ENCODE measurements around the gene LANCL2.
"Not testable (repeated sequence)": the region's sequence is repeated elsewhere in the genome, so short reads cannot be mapped to it uniquely, and the experiment has no call there.

LANCL2 gene

GRCh38 chr7:55344840-55345239, 20.3 kb upstream of the LANCL2 start:
- DNase-seq (ENCODE audit: low read depth in 1 of 2, low spot score in 1 of 2): no peak
- no peak for TF ChIP-seq JUND (IDR thresholded peaks at IDR 0.05; ENCODE audit: low read depth)
- in situ Hi-C loops (cut with HindIII; ENCODE audit: low pct_unique_long_range_greater_than_20kb, low sequenced_read_pairs): no loop called here

- TF ChIP-seq JUND (IDR thresholded peaks at IDR 0.05; ENCODE audit: low read depth): no peak
- in situ Hi-C loops (cut with HindIII; ENCODE audit: low pct_unique_long_range_greater_than_20kb, low sequenced_read_pairs): no loop called here
- DNase-seq (ENCODE audit: low read depth in 1 of 2, low spot score in 1 of 2): no peak
Measured at GRCh38 chr7:55345292-55345691, 19.8 kb upstream of the LANCL2 start.

DNA sequence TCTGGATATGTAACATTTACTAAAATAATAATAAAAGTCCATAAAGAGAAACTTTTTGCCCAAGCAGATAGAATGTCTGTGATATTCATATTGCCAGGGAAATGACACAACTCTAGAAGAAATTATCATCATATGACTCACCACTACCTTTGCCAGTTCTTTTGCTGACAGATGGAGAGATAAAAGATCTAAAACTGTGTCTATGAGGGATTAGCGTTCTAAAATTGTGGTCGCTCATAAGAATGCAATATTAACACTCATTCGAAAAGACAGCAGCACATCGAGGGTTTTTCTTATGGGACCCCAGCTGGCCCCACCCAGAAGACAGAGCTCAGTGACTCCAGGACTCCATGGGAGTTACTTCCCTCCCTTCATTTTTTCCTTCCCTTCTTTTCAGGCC, 16.6 kb upstream of the LANCL2 start:
- in situ Hi-C loops (cut with HindIII; ENCODE audit: low pct_unique_long_range_greater_than_20kb, low sequenced_read_pairs): no loop called here
- DNase-seq (ENCODE audit: low read depth in 1 of 2, low spot score in 1 of 2): peak in 1 of 2 experiments; percentile 38
- TF ChIP-seq JUND (IDR thresholded peaks at IDR 0.05; ENCODE audit: low read depth): peak; percentile 57; the same call in 1 of the 2 replicates

DNA sequence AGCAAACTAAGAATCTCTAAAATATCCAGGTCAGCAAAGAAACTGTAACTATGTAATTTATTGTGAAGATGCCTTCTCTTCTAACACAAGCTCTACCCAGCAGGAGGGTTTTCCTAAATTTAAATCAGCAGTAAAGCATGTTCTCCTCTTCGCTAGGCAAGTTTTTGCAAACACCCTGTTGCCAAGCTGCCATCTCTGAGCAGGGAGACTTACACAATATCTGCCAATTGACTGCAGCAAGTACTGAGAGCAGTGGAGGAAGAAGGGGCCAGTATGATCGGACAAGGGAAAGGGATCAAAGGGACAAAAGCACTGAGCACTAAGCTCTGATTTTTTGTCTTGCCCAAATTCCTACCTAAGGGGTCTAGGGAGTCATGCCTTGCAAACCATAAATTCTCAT, 16.0 kb upstream of the LANCL2 start:
- TF ChIP-seq JUND (IDR thresholded peaks at IDR 0.05; ENCODE audit: low read depth): no peak
- in situ Hi-C loops (cut with HindIII; ENCODE audit: low pct_unique_long_range_greater_than_20kb, low sequenced_read_pairs): no loop called here
- DNase-seq (ENCODE audit: low read depth in 1 of 2, low spot score in 1 of 2): peak in 1 of 2 experiments; percentile 23

DNA sequence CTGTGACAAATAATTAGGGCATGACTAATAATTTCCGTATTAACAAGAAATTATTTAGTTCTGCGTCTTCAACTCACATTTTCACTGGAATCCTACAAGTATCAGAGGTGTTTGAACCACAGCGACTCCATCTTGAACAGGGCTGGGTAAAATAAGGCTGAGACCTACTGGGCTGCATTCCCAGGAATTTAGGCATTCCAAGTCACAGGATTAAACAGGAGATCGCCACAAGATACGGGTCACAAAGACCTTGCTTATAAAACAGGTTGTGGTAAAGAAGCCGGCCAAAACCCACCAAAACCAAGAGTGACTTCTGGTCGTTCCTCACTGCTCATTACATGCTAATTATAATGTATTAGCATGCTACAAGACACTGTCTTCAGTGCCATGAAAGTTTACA, 14.9 kb upstream of the LANCL2 start:
- in situ Hi-C loops (cut with HindIII; ENCODE audit: low pct_unique_long_range_greater_than_20kb, low sequenced_read_pairs): no loop called here
- TF ChIP-seq JUND (IDR thresholded peaks at IDR 0.05; ENCODE audit: low read depth): no peak

DNA sequence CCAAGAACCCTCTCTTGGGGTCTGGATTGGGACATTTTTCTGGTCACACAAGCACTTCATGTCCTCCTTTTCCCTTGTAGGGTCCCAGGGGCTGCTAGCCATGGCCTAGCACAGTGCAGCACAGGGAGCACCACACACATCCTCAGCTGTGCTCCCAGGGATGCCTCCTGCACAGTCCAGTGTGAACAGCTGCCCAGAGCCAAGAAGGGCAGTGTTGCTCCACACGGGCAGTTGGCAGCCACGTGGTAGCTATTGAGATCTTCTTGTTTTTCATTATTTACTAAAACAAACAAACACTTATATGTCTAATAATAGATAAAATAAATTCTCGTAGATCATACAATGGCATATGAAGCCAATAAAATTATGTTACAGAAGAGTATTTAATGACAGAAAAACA, 13.9 kb upstream of the LANCL2 start:
- DNase-seq (ENCODE audit: low read depth in 1 of 2, low spot score in 1 of 2): no peak
- TF ChIP-seq JUND (IDR thresholded peaks at IDR 0.05; ENCODE audit: low read depth): no peak
- in situ Hi-C loops (cut with HindIII; ENCODE audit: low pct_unique_long_range_greater_than_20kb, low sequenced_read_pairs): no loop called here

More for the DNA sequence above, 14.9 kb upstream of the LANCL2 start:
- DNase-seq (ENCODE audit: low read depth in 1 of 2, low spot score in 1 of 2): peak in 1 of 2 experiments; percentile 77

DNA sequence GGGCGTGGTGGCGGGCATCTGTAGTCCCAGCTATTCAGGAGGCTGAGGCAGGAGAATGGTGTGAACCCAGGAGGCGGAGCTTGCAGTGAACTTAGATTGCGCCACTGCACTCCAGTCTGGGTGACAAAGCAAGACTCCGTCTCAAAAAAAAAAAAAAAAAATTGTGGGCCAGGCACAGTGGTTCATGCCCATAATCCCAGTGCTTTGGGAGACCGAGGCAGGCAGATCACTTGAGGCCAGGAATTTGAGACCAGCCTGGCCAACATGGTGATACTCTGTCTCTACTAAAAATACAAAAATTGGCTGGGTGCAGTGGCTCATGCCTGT, 12.2 kb upstream of the LANCL2 start:
- DNase-seq (ENCODE audit: low read depth in 1 of 2, low spot score in 1 of 2); in situ Hi-C loops (cut with HindIII; ENCODE audit: low pct_unique_long_range_greater_than_20kb, low sequenced_read_pairs): not testable (repeated sequence)

- in situ Hi-C loops (cut with HindIII; ENCODE audit: low pct_unique_long_range_greater_than_20kb, low sequenced_read_pairs): no loop called here
- no peak for DNase-seq (ENCODE audit: low read depth in 1 of 2, low spot score in 1 of 2)
- TF ChIP-seq JUND (IDR thresholded peaks at IDR 0.05; ENCODE audit: low read depth): no peak
Measured at GRCh38 chr7:55360486-55360885, 4.7 kb upstream of the LANCL2 start.

DNA sequence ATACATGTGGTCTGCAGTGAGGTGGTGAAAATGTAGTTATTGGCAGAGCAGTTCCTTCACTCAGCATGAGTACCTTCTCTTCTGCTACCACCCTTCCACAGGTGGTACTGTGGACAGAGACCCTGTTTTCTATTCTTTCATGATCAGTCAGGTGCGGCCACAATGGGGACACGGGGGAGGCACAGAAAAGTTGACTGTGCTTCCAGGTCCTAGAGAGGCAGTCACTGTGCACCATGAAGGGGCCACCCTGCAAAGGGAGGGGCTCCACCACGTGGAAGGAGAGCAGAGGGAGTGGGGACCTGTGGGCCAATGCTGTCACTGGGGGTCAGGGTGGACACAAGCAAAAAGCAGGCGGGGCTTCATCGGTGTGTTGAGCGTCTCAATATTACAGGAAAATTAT, 3.6 kb upstream of the LANCL2 start:
- no peak for DNase-seq (ENCODE audit: low read depth in 1 of 2, low spot score in 1 of 2)
- no peak for TF ChIP-seq JUND (IDR thresholded peaks at IDR 0.05; ENCODE audit: low read depth)
- in situ Hi-C loops (cut with HindIII; ENCODE audit: low pct_unique_long_range_greater_than_20kb, low sequenced_read_pairs): no loop called here

- TF ChIP-seq JUND (IDR thresholded peaks at IDR 0.05; ENCODE audit: low read depth): no peak
- in situ Hi-C loops (cut with HindIII; ENCODE audit: low pct_unique_long_range_greater_than_20kb, low sequenced_read_pairs): no loop called here
- no peak for DNase-seq (ENCODE audit: low read depth in 1 of 2, low spot score in 1 of 2)
Measured at GRCh38 chr7:55362927-55363326, 2.2 kb upstream of the LANCL2 start.

GRCh38 chr7:55363386-55364170, 1.6 kb upstream of the LANCL2 start:
- in situ Hi-C loops (cut with HindIII; ENCODE audit: low pct_unique_long_range_greater_than_20kb, low sequenced_read_pairs): no loop called here
- no peak for TF ChIP-seq JUND (IDR thresholded peaks at IDR 0.05; ENCODE audit: low read depth)
- no peak for DNase-seq (ENCODE audit: low read depth in 1 of 2, low spot score in 1 of 2)

GRCh38 chr7:55365675-55366460, 731 bp downstream of the LANCL2 start:
- no peak; the same call in 1 of the 2 replicates for TF ChIP-seq JUND (IDR thresholded peaks at IDR 0.05; ENCODE audit: low read depth)
- DNase-seq (ENCODE audit: low read depth in 1 of 2, low spot score in 1 of 2): peak; percentile 93 to 99
- in situ Hi-C loops (cut with HindIII; ENCODE audit: low pct_unique_long_range_greater_than_20kb, low sequenced_read_pairs): no loop called here

DNA sequence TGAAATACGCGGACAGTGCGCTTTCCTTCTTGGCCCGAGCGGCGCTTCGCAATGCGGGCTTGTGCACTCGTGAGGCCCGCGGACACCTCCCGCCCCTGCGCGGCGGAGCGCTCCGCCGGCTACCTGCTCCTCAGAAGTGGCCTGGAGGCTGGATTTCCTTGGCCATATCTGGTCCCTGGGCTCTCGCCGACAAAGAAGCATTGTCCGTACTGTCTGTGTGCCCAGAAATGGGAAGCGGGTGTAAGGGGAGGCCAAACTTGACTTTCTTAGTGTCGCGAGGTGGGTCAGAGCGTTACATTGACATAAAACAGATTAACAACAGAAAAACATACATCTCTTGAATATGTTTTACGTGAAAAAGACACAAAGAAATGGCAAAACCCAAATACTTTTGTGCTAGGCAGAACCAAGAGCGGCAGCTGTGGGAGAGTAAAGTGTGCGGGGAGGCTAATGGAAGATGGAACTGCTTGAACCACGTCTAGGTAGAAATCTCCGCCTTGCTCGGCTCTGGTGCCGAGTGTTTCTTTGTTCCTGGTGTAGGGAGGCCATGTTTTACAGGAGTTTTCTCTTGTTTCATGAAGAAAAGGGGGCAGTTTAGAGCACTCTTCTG, 1.4 kb downstream of the LANCL2 start:
- in situ Hi-C loops (cut with HindIII; ENCODE audit: low pct_unique_long_range_greater_than_20kb, low sequenced_read_pairs): no loop called here
- TF ChIP-seq JUND (IDR thresholded peaks at IDR 0.05; ENCODE audit: low read depth): no peak
- peak in 1 of 2 experiments; percentile 43 for DNase-seq (ENCODE audit: low read depth in 1 of 2, low spot score in 1 of 2)
